Stimulated activated CD4-positive, alpha-beta T cell treated with anti-CD3 and anti-CD28 coated beads, TNF-alpha, amount 100 ng/mL, for 48 hours (primary cell): ENCODE results near the gene ADM5.
"Not testable (repeated sequence)": the region's sequence is repeated elsewhere in the genome, so short reads cannot be mapped to it uniquely, and the experiment has no call there.

Experiments used
- DNase-seq, 3 donors: peaks; one replicate each; pipeline ENCODE4 v3.0.0-alpha.2; 2020; ENCODE audit warnings: low read depth in 3 of 3

The ADM5 gene

DNA sequence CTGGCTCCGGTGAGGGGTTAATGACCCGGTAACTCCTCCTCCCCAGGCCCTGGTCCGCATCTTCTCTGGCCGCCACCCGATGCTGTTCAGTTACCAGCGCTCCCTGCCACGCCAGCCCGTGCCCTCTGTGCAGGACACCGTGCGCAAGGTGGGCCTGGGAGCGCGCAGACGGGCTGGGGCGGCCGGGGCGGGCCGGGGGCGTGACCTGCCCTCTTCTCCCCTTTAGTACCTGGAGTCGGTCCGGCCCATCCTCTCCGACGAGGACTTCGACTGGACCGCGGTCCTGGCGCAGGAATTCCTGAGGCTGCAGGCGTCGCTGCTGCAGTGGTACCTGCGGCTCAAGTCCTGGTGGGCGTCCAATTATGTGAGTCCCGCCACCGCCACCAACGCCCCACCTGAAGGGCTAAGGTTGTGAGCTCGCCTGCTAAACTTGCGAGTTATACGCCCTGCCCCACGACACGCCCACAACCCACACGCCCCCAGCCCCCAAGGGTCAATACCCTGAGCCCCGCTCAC, 11.9 kb downstream of the ADM5 start:
- DNase-seq, result no peak

GRCh38 chr19:49704888-49705642, 15.7 kb downstream of the ADM5 start:
- DNase-seq, result no peak

DNA sequence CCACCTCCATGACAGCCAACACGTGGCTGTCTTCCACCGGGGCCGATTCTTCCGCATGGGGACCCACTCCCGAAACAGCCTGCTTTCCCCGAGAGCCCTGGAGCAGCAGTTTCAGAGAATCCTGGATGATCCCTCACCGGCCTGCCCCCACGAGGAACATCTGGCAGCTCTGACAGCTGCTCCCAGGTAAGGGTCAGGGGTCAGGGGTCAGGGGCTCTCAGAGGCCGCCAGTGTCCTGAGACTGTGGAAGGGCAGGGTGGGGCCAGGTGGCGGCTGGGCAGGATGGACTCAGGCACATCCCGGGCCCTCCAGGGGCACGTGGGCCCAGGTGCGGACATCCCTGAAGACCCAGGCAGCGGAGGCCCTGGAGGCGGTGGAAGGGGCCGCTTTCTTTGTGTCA, 16.5 kb downstream of the ADM5 start:
- no peak for DNase-seq

GRCh38 chr19:49710372-49710951, 21.1 kb downstream of the ADM5 start:
- no peak for DNase-seq

GRCh38 chr19:49712397-49712859, 23.0 kb downstream of the ADM5 start:
- DNase-seq, result no peak

DNA sequence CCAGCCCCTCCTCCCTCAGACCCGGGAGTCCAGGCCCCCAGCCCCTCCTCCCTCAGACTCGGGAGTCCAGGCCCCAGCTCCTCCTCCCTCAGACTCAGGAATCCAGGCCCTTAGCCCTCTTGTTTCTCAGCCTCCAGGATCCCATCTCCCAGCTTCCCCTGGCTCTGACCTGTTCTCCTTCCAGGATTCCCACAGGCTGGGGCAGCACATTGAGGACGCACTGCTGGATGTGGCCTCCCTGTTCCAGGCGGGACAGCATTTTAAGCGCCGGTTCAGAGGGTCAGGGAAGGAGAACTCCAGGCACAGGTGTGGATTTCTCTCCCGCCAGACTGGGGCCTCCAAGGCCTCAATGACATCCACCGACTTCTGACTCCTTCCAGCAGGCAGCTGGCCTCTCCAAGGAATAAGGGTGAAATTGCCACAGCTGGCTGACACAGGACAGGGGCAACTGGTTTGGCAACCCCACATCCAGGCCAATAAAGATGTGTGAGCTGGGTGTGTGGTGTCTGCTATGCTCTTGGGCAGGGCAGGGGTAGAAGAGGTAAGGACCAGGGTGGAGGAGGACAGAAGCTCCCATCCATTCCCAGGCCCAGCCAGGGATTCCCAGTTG, 23.9 kb downstream of the ADM5 start:
- no peak for DNase-seq

GRCh38 chr19:49716154-49716553, 26.8 kb downstream of the ADM5 start:
- no peak for DNase-seq

DNA sequence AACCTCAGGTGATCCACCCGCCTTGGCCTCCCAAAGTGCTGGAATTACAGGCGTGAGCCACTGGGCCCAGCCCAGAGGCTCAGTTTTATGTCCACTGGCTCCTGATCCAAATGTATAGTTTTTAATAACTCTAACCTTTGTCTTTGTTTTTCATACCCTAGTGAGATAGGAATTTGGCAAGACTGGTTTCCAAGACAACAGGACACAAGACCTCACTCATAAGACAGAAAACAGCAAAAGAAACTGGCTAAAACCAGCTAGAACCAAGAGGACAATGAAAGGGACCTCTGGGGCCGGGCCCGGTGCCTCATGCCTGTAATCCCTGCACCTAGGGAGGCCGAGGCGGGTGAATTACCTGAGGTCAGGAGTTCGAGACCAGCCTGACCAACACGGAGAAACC, 29.1 kb downstream of the ADM5 start:
- DNase-seq, result no peak

DNA sequence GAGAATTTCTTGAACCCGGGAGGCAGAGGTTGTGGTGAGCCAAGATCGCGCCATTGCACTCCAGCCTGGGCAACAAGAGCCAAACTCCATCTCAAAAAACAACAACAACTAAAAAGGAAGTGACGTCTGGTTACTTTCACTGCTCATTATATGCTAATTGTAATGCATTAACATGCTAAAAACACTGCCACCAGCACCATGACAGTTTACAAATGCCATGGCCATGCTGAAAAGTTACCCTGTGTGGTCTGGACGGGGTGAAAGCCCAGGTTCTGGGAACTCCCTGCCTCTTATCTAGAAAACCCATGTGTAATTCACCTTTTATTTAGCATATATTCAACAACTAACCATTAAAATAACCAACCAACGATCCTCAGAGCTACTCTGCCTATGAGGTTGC, 29.6 kb downstream of the ADM5 start:
- no peak for DNase-seq

DNA sequence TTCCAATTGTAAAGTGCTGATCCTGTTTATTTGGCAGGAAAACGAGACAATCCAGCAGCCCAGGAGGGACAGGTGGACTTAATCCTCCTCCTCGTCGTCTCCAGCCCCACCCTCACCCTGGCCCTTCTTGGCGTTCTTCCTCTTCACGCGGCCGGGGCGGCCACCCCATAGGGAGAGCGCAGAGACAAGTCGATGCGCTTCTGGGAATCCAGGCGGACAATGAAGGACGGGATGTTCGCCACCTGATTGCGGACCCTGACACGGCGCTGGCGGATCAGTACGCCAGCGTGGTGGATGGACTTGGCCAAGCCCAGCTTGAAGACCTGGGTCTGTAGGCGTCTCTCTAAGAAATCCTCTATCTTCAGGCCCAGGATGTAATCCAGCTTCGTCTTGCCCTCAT, 30.0 kb downstream of the ADM5 start:
- DNase-seq, result not testable (repeated sequence)

- DNase-seq, result no peak
These were observed 38.0 kb downstream of the ADM5 start for GRCh38 chr19:49727217-49728030.

- DNase-seq, result no peak
These were observed 40.8 kb downstream of the ADM5 start for GRCh38 chr19:49730166-49730565.

DNA sequence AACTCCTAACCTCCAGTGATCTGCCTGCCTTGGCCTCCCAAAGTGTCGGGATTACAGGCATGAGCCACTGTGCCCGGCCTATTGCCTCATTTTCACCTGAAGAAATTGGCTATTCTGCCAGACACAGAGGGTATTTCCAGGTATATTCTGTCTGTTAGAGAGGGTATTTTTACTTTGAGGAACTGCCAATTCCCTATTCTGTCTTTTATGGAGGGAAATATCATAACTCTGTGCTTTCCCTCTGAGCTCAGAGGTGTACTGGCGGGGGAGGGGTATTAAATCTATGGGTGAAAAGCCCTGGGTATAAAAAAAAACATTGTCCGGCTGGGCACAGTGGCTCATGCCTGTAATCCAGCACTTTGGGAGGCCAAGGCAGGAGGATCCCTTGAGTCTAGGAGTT, 48.9 kb downstream of the ADM5 start:
- DNase-seq, result no peak

DNA sequence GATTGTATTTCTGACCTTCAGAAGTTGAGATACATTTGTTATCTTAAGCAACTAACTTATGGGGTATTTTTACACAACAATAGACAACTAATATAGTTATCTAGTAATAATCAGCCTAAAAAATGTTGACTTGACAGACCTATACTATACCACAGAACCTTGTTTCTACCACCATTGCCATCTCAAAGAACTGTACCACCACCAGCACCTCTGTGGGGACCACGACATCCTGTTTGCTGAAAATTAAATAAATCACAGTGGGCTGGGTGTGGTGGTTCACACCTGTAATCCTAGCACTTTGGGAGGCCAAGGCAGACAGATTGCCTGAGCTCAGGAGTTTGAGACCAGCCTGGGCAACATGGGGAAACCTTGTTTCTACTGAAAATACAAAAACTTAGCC, 49.7 kb downstream of the ADM5 start:
- DNase-seq, result no peak

- no peak for DNase-seq
These were observed 50.5 kb downstream of the ADM5 start for GRCh38 chr19:49739933-49740332.
